GM06990 (cell line): Measurements from ENCODE around the gene GTF2A1.

Experiments used
- DNase-seq: peaks from one replicate; pipeline ENCODE4 v3.0.0-alpha.2; 2011; ENCODE audit not compliant: insufficient read length; ENCODE audit errors: extremely low read depth
- H3K27me3 ChIP-seq: replicated peaks from 2 replicates; pipeline ENCODE4 v1.6.0; 2011; ENCODE audit warnings: low read length; ENCODE audit not compliant: control insufficient read depth, insufficient read depth
- H3K36me3 ChIP-seq: 2 replicates; pipeline ENCODE4 v1.5.1; 2011; ENCODE audit warnings: low read length; ENCODE audit not compliant: control insufficient read depth, insufficient read depth
- H3K4me3 ChIP-seq: replicated peaks from 2 replicates; pipeline ENCODE4 v1.5.1; 2011; ENCODE audit warnings: low read depth, mild to moderate bottlenecking, control low read depth, low read length
- CTCF ChIP-seq: IDR thresholded peaks from 2 replicates; pipeline ENCODE4 v1.5.1; 2011; ENCODE audit warnings: low read length, control low read depth, mild to moderate bottlenecking, inconsistent platforms; ENCODE audit not compliant: insufficient read depth, poor library complexity, severe bottlenecking

Gene GTF2A1

GRCh38 chr14:81143793-81144192 lies 77.0 kb downstream of the GTF2A1 start:
- Histone ChIP-seq H3K36me3 (no peaks in the 10 kb centered on the region), H3K4me3 (no peak overlapping the region), H3K27me3 (no peaks in the 10 kb centered on the region)
- TF ChIP-seq CTCF = no peak
- no peak for DNase-seq

GRCh38 chr14:81141426-81141825 lies 79.3 kb downstream of the GTF2A1 start:
- no peaks in the 10 kb centered on the region for H3K36me3 ChIP-seq
- no peak for TF ChIP-seq CTCF
- H3K27me3 ChIP-seq = no peaks in the 10 kb centered on the region
- DNase-seq = no peak
- no peak overlapping the region for H3K4me3 ChIP-seq

- Histone ChIP-seq H3K4me3 (no peak overlapping the region), H3K27me3 (no peaks in the 10 kb centered on the region), H3K36me3 (no peaks in the 10 kb centered on the region)
- no peak for TF ChIP-seq CTCF
- DNase-seq = no peak
Observed at GRCh38 chr14:81138429-81138828, 82.3 kb downstream of the GTF2A1 start.

- H3K27me3 ChIP-seq = no peaks in the 10 kb centered on the region
- DNase-seq = no peak
- TF ChIP-seq CTCF = no peak
- no peak overlapping the region for H3K4me3 ChIP-seq
- no peaks in the 10 kb centered on the region for H3K36me3 ChIP-seq
Observed at GRCh38 chr14:81137316-81137715, 83.4 kb downstream of the GTF2A1 start.

- no peaks in the 10 kb centered on the region for H3K27me3 ChIP-seq
- no peaks in the 10 kb centered on the region for H3K36me3 ChIP-seq
- no peak overlapping the region for H3K4me3 ChIP-seq
- DNase-seq = no peak
- no peak for TF ChIP-seq CTCF
Observed at GRCh38 chr14:81133400-81133799, 87.4 kb downstream of the GTF2A1 start.

GRCh38 chr14:81132468-81132867 lies 88.3 kb downstream of the GTF2A1 start:
- H3K4me3 ChIP-seq = no peak overlapping the region
- H3K27me3 ChIP-seq = no peaks in the 10 kb centered on the region
- DNase-seq = no peak
- no peak for TF ChIP-seq CTCF
- no peaks in the 10 kb centered on the region for H3K36me3 ChIP-seq
